HEK293T (cell line): ENCODE results near the gene RPUSD2.

Source experiments
- CTCF ChIA-PET: fragments of 350-600 bp; formaldehyde crosslinking; extraction: SDS; loops from one replicate; lab custom pipeline; 2021; ENCODE audit warnings: antibody characterized with exemption, inconsistent platforms; lab: Yijun Ruan, JAX
- POLR2A ChIA-PET: fragments of 350-600 bp; formaldehyde crosslinking; extraction: SDS; loops from one replicate; lab custom pipeline; 2020; ENCODE audit warnings: antibody characterized with exemption, inconsistent platforms; lab: Yijun Ruan, JAX
- DNase-seq: peaks from one replicate; pipeline ENCODE4 v3.0.0; 2012; ENCODE audit warnings: mixed read lengths; ENCODE audit errors: extremely low spot score
- ARNT ChIP-seq: fragments of 450-650 bp; IDR thresholded peaks from 2 replicates; pipeline ENCODE4 v1.6.1; 2017; ENCODE audit warnings: mild to moderate bottlenecking
- BHLHE40 ChIP-seq: fragments of 450-650 bp; IDR thresholded peaks from 2 replicates; pipeline ENCODE4 v1.6.1; 2016; ENCODE audit warnings: mild to moderate bottlenecking, moderate library complexity, borderline replicate concordance
- CTBP1 ChIP-seq: fragments of 450-650 bp; IDR thresholded peaks from 2 replicates; pipeline ENCODE4 v1.6.1; 2016; ENCODE audit warnings: borderline replicate concordance
- ELF4 ChIP-seq: fragments of 450-650 bp; IDR thresholded peaks from 2 replicates; pipeline ENCODE4 v1.6.1; 2017; ENCODE audit warnings: antibody characterized with exemption
- FOXA1 ChIP-seq: fragments of 450-650 bp; IDR thresholded peaks from 2 replicates; pipeline ENCODE4 v1.6.1; 2016; ENCODE audit warnings: mild to moderate bottlenecking
- FOXK2 ChIP-seq: fragments of 450-650 bp; IDR thresholded peaks from 2 replicates; pipeline ENCODE4 v1.6.1; 2016; ENCODE audit warnings: mild to moderate bottlenecking
- FOXM1 ChIP-seq: fragments of 450-650 bp; IDR thresholded peaks from 2 replicates; pipeline ENCODE4 v1.6.1; 2017; ENCODE audit warnings: mild to moderate bottlenecking, borderline replicate concordance
- HDGF ChIP-seq: fragments of 450-650 bp; IDR thresholded peaks from 2 replicates; pipeline ENCODE4 v1.6.1; 2017; ENCODE audit warnings: antibody characterized with exemption, borderline replicate concordance
- L3MBTL2 ChIP-seq: fragments of 450-650 bp; conservative IDR thresholded peaks from 2 replicates; pipeline ENCODE4 v1.6.1; 2016; ENCODE audit warnings: mild to moderate bottlenecking
- LEF1 ChIP-seq: fragments of 450-650 bp; IDR thresholded peaks from 2 replicates; pipeline ENCODE4 v1.6.1; 2017; ENCODE audit warnings: mild to moderate bottlenecking, borderline replicate concordance
- NFRKB ChIP-seq: fragments of 450-650 bp; IDR thresholded peaks from 2 replicates; pipeline ENCODE4 v1.6.1; 2016; ENCODE audit warnings: mild to moderate bottlenecking, moderate library complexity
- SP1 ChIP-seq: fragments of 450-650 bp; IDR thresholded peaks from 2 replicates; pipeline ENCODE4 v1.6.1; 2017
- SUZ12 ChIP-seq: fragments of 450-650 bp; IDR thresholded peaks from 2 replicates; pipeline ENCODE4 v1.6.1; 2016; ENCODE audit warnings: mild to moderate bottlenecking
- TARDBP ChIP-seq: fragments of 450-650 bp; IDR thresholded peaks from 2 replicates; pipeline ENCODE4 v1.6.1; 2016
- ZNF384 ChIP-seq: fragments of 450-650 bp; IDR thresholded peaks from 2 replicates; pipeline ENCODE4 v1.6.1; 2016
- TF ChIP-seq, protein P1 (sequence below): fragments of 450-650 bp; IDR thresholded peaks from 2 replicates; pipeline ENCODE4 v1.6.1; 2016

Gene RPUSD2

DNA sequence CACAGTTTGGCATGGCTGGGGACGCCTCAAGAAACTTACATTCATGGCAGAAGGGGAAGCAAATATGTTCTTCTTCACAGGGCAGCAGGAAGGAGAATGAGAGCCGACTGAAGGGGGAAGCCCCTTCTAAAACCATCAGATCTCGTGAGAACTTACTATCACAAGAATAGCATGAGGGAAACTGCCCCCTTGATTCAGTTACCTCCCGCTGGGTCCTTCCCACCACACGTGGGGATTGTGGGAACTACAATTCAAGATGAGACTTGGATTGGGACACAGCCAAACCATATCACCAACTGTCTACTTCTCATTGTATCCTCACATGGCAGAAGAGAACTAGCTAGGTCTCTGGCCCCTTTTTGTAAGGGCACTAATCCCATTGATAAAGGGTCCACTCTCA, 34.7 kb upstream of the RPUSD2 start:
- TF ChIP-seq, protein P1, sequence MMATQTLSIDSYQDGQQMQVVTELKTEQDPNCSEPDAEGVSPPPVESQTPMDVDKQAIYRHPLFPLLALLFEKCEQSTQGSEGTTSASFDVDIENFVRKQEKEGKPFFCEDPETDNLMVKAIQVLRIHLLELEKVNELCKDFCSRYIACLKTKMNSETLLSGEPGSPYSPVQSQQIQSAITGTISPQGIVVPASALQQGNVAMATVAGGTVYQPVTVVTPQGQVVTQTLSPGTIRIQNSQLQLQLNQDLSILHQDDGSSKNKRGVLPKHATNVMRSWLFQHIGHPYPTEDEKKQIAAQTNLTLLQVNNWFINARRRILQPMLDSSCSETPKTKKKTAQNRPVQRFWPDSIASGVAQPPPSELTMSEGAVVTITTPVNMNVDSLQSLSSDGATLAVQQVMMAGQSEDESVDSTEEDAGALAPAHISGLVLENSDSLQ, result no peak
- TF ChIP-seq NFRKB (no peak), LEF1 (no peak), FOXM1 (no peak), ARNT (no peak), TARDBP (no peak), SP1 (no peak), BHLHE40 (no peak), SUZ12 (no peak), L3MBTL2 (no peak), ELF4 (no peak), FOXK2 (no peak), ZNF384 (no peak), HDGF (no peak), CTBP1 (no peak)
- ChIA-PET POLR2A (no interaction called here), CTCF (no interaction called here)
- DNase-seq, result no peak

DNA sequence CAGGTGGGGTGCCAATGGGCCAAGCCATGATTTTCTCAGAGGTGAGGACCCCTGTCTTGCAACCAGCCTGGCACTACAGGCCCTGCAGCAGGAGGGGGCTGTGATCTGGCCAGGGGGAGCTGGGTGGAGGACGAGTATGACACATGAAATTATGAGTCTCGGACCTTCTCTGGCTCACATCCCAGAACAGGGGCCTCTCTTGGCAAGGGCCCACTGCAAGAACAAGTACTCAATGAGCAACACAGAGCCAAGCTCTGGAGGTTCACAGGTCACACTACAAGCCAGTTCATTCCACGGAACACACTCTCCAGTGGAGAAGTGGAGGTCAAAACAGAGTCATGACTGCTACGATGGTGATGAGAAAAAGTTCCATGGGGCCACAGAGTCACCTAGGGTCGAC, 32.6 kb upstream of the RPUSD2 start:
- no peak for TF ChIP-seq BHLHE40
- no peak for TF ChIP-seq SP1
- TF ChIP-seq L3MBTL2, result no peak
- TF ChIP-seq HDGF, result no peak
- no peak for TF ChIP-seq TARDBP
- TF ChIP-seq FOXM1, result no peak
- TF ChIP-seq ARNT, result no peak
- no peak for TF ChIP-seq LEF1
- TF ChIP-seq FOXA1, result no peak
- no peak for TF ChIP-seq NFRKB
- no peak for TF ChIP-seq FOXK2
- TF ChIP-seq ELF4, result no peak
- TF ChIP-seq, protein P1, result no peak
- TF ChIP-seq SUZ12, result no peak
- TF ChIP-seq CTBP1, result no peak
- TF ChIP-seq ZNF384, result no peak
- POLR2A ChIA-PET, result interaction anchor here (1.1 kb wide), 1 partner anchor 28 kb away, joined by 3 read pairs; the partner anchor contains the start of gene CCDC32
- CTCF ChIA-PET, result no interaction called here
- no peak for DNase-seq

DNA sequence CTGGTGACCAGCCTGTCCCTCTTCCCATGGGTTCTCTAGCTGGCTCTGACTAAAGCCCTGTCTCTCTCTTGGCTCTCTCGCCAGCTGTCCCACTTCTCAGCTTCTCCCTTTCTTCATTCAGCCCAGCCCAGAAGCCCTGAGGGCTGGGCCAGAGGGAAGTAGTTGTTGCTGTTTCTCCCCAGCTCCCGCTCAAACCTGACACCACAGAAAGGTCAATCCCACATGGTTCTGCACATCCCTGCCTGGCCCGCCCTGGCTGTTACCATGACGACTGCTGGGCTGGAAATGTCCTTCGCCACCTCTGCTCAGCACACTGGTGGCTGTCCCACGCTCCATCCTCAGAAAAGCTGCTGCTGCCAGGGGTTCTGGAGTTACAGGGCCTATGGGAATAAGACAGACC, 30.1 kb upstream of the RPUSD2 start:
- POLR2A ChIA-PET, result no interaction called here
- CTCF ChIA-PET, result no interaction called here
- TF ChIP-seq ARNT, result no peak
- TF ChIP-seq BHLHE40, result no peak
- TF ChIP-seq LEF1, result no peak
- no peak for TF ChIP-seq ELF4
- TF ChIP-seq SP1, result no peak
- TF ChIP-seq FOXA1, result no peak
- TF ChIP-seq CTBP1, result no peak
- TF ChIP-seq, protein P1, result no peak
- no peak for TF ChIP-seq FOXM1
- TF ChIP-seq TARDBP, result no peak
- TF ChIP-seq L3MBTL2, result no peak
- TF ChIP-seq SUZ12, result no peak
- no peak for TF ChIP-seq NFRKB
- DNase-seq, result no peak

DNA sequence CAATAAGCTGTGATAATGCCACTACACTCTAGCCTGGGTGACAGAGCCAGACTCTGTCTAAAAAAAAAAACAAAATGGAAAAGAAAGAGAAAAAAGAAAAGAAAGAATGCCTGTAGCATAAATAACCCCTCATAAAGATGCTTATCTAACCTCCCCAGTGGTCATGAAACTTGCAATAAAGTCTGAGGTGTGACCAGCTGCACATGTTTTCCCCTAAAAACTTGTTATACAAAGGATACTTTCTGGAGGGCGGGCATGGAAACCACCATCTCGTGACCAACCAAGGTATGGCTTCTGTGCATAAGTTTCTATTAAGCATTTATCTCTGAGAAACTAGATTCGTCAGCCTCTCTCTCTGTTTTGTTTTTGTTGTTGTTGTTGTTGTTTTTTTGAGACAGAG, 26.0 kb upstream of the RPUSD2 start:
- TF ChIP-seq NFRKB (no peak), TARDBP (no peak), SUZ12 (no peak), FOXM1 (no peak), HDGF (no peak), ZNF384 (no peak), SP1 (no peak), ARNT (no peak)
- TF ChIP-seq, protein P1, result no peak
- no peak for DNase-seq
- ChIA-PET CTCF (no interaction called here), POLR2A (no interaction called here)

DNA sequence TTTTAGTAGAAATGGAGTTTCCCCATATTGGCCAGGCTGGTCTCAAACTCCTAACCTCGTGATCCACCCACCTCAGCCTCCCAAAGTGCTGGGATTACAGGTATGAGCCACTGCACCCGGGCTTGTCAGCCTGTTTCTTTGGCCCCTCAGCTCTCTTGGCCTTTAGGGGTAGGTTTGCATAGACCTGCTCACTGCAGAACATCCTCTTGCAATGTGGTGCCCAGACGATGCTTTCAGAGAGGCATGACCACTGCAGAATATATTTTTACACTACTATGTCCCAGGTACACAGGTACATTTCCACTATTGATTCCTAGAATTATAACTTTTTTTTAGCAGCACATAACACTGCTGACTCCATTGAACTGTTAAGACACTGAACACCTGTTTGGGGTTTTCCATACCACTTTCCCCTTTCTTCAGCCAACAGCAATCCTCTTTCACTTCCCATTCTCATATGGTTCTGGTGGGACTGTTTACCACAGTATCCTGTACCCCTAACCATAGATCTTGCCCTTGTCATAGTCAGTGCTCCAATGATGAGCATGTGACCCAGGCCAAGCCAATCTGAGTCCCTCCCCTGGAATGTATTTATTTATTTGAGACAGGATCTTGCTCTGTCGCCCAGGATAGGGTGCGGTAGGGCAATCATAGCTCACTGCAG, 25.3 kb upstream of the RPUSD2 start:
- ChIA-PET CTCF (no interaction called here), POLR2A (no interaction called here)
- no peak for DNase-seq
- no peak for TF ChIP-seq FOXA1
- no peak for TF ChIP-seq ELF4
- TF ChIP-seq BHLHE40, result no peak
- TF ChIP-seq CTBP1, result no peak
- TF ChIP-seq, protein P1, result no peak
- no peak for TF ChIP-seq HDGF
- no peak for TF ChIP-seq SP1
- TF ChIP-seq L3MBTL2, result no peak
- TF ChIP-seq TARDBP, result no peak

DNA sequence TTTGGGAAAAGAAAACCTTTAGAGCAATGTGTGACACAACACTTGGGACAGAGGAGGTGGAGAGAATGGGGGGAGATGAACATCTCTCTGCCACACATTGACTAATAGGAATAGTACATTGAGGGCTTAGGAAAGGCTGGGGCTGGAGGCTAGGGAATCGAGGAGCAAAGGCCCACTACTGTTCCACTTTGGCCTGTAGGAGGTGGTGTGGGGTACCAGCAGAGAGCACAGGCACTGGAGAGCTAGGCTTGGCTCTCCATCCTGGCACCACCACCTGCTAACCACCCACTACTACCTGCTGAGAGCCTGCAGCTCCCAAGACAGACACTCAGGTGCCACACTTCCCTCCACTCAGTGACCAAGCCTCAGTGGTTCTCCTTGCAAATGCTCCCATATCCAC, 23.6 kb upstream of the RPUSD2 start:
- DNase-seq, result no peak
- POLR2A ChIA-PET, result interaction anchor here (1.3 kb wide), 1 partner anchor 24 kb away, joined by 4 read pairs; the partner anchor contains the start of gene RPUSD2
- CTCF ChIA-PET, result no interaction called here
- TF ChIP-seq ARNT, result no peak
- TF ChIP-seq LEF1, result no peak
- TF ChIP-seq L3MBTL2, result no peak
